Suprapubic skin (tissue), 3 donors: ENCODE measurements around the gene LMBR1L.

Experiments used
- CTCF ChIP-seq, 2 donors: fragments of 200-600 bp in 1 of 2; fragments of 450-650 bp in 1 of 2; sonication (generic) in 1 of 2; IDR thresholded peaks; one replicate each; pipeline ENCODE4 v1.5.1; 2016 to 2019; ENCODE audit warnings: antibody characterized with exemption in 2 of 2, mild to moderate bottlenecking in 1 of 2, moderate library complexity in 1 of 2
- EP300 ChIP-seq: sonication (generic); formaldehyde crosslinking; IDR thresholded peaks from one replicate; pipeline ENCODE4 v1.6.1; 2017; ENCODE audit warnings: antibody characterized with exemption
- POLR2A ChIP-seq, 2 donors: fragments of 450-650 bp; IDR thresholded peaks; one replicate each; pipeline ENCODE4 v1.6.1; 2017; ENCODE audit warnings: antibody characterized with exemption in 2 of 2, mild to moderate bottlenecking in 2 of 2, moderate library complexity in 2 of 2

- TF ChIP-seq CTCF (IDR thresholded peaks at IDR 0.05): no peak
- no peak for TF ChIP-seq EP300
- no peak for TF ChIP-seq POLR2A (IDR thresholded peaks at IDR 0.05)
Measured at GRCh38 chr12:49064767-49065152, 45.9 kb downstream of the LMBR1L start.
